Measurements from ENCODE around the gene TLE2.
A peak's percentile ranks its signal among the peaks of the same experiment; 100 is the strongest.
"Not testable (repeated sequence)": the region's sequence is repeated elsewhere in the genome, so short reads cannot be mapped to it uniquely, and the experiment has no call there.

Gene TLE2

GRCh38 chr19:3012059-3012458 is 17.0 kb downstream of the TLE2 start:
- not testable (repeated sequence) for DNase-seq

- DNase-seq: no peak
Measured at GRCh38 chr19:3010871-3011270, 18.2 kb downstream of the TLE2 start.

- no peak for DNase-seq
Measured at GRCh38 chr19:3008994-3009393, 20.1 kb downstream of the TLE2 start.

GRCh38 chr19:3007975-3008374 is 21.1 kb downstream of the TLE2 start:
- no peak for DNase-seq

GRCh38 chr19:3006075-3006767 is 22.9 kb downstream of the TLE2 start:
- DNase-seq: no peak

GRCh38 chr19:3005345-3005744 is 23.7 kb downstream of the TLE2 start:
- DNase-seq: no peak

GRCh38 chr19:3004522-3004921 is 24.6 kb downstream of the TLE2 start:
- no peak for DNase-seq

- no peak for DNase-seq
Measured at GRCh38 chr19:3003046-3003445, 26.0 kb downstream of the TLE2 start.

GRCh38 chr19:3001235-3001800 is 27.8 kb downstream of the TLE2 start:
- DNase-seq: no peak

- no peak for DNase-seq
Measured at GRCh38 chr19:2998642-2999041, 30.4 kb downstream of the TLE2 start.

GRCh38 chr19:2997720-2998119 is 31.4 kb downstream of the TLE2 start:
- DNase-seq: no peak

GRCh38 chr19:2994588-2995131 is 34.4 kb downstream of the TLE2 start:
- DNase-seq: no peak

- DNase-seq: no peak
Measured at GRCh38 chr19:2993579-2993978, 35.5 kb downstream of the TLE2 start.

- no peak for DNase-seq
Measured at GRCh38 chr19:2992958-2993357, 36.1 kb downstream of the TLE2 start.

- DNase-seq: not testable (repeated sequence)
Measured at GRCh38 chr19:2992333-2992732, 36.7 kb downstream of the TLE2 start.

- no peak for DNase-seq
Measured at GRCh38 chr19:2989236-2989946, 39.7 kb downstream of the TLE2 start.

- DNase-seq: no peak
Measured at GRCh38 chr19:2988568-2988967, 40.5 kb downstream of the TLE2 start.

- DNase-seq: no peak
Measured at GRCh38 chr19:2987797-2988196, 41.3 kb downstream of the TLE2 start.

- no peak for DNase-seq
Measured at GRCh38 chr19:2986951-2987524, 42.0 kb downstream of the TLE2 start.

- DNase-seq: no peak
Measured at GRCh38 chr19:2984215-2984528, 44.9 kb downstream of the TLE2 start.

- no peak for DNase-seq
Measured at GRCh38 chr19:2983351-2984214, 45.5 kb downstream of the TLE2 start.

GRCh38 chr19:2982983-2983350 is 46.1 kb downstream of the TLE2 start:
- peak; percentile 29 for DNase-seq

- DNase-seq: no peak
Measured at GRCh38 chr19:2982561-2982960, 46.5 kb downstream of the TLE2 start.

All from amniotic stem cell (primary cell).